SK-MEL-5 (cell line): ENCODE measurements around the gene LSM7. TPM values are rescaled to one million over a fixed set of nuclear protein-coding genes. Genes with fewer than 3 reads are reported as not detected.

ENCODE experiments used
- DNase-seq: peaks from one replicate; pipeline ENCODE4 v3.0.0-alpha.2; 2016; ENCODE audit warnings: low read depth, low spot score
- in situ Hi-C: cut with HindIII; loops from 2 replicates; pipeline ENCODE4 v1.10.0; 2016; ENCODE audit warnings: low sequenced_read_pairs, high pct_unique_total_duplicates, low pct_unique_long_range_greater_than_20kb
- polyA plus RNA-seq, 2 experiments: library from polyadenylated mRNA; depleted of rRNA; stranded (reverse); fragments of >200 nt; gene quantifications; 2 replicates each; pipeline ENCODE4 v1.2.3, GENCODE V29; 2015
- total RNA-seq: library from RNA; depleted of rRNA; stranded (reverse); fragments of >200 nt; shearing (Covaris generic); gene quantifications from 2 replicates; pipeline ENCODE4 v1.2.3, GENCODE V29; 2014; rRNA removed

Gene LSM7
- total RNA-seq: 121 and 128 TPM in 2 replicates
- 180 and 245 TPM in 2 replicates for polyA plus RNA-seq (2015; cell fraction: cytosol; rRNA removed)
- polyA plus RNA-seq (2015; cell fraction: nucleus; rRNA removed): 119 and 143 TPM in 2 replicates

- DNase-seq: peak; percentile 84
- in situ Hi-C loops: no loop called here
Observed at GRCh38 chr19:2328401-2329148, at the start of gene LSM7, which contains the start of gene SPPL2B. Gene LSM7, minus strand, starts transcription at chr19:2328586. Its CDS starts 20 bp downstream, at chr19:2328566. Gene SPPL2B, plus strand, starts transcription at chr19:2328684. Its CDS starts 26 bp downstream, at chr19:2328710.

GRCh38 chr19:2376784-2377519 is 48.6 kb upstream of the LSM7 start:
- DNase-seq: no peak
- in situ Hi-C loops: no loop called here

GRCh38 chr19:2375353-2376121 is 47.2 kb upstream of the LSM7 start:
- peak; percentile 16 for DNase-seq
- in situ Hi-C loops: no loop called here

GRCh38 chr19:2374808-2375207 is 46.4 kb upstream of the LSM7 start:
- DNase-seq: no peak
- in situ Hi-C loops: no loop called here

- peak; percentile 20 for DNase-seq
- in situ Hi-C loops: no loop called here
Observed at GRCh38 chr19:2372076-2372612, 43.8 kb upstream of the LSM7 start.

GRCh38 chr19:2371656-2372055 is 43.3 kb upstream of the LSM7 start:
- in situ Hi-C loops: no loop called here
- DNase-seq: no peak

- in situ Hi-C loops: no loop called here
- DNase-seq: peak; percentile 32
Observed at GRCh38 chr19:2365201-2365970, 37.0 kb upstream of the LSM7 start.

GRCh38 chr19:2363419-2363818 is 35.0 kb upstream of the LSM7 start:
- no peak for DNase-seq
- in situ Hi-C loops: no loop called here

GRCh38 chr19:2362970-2363300 is 34.5 kb upstream of the LSM7 start:
- no peak for DNase-seq
- in situ Hi-C loops: no loop called here

GRCh38 chr19:2362046-2362969 is 33.9 kb upstream of the LSM7 start:
- DNase-seq: no peak
- in situ Hi-C loops: no loop called here

GRCh38 chr19:2361246-2362045 is 33.1 kb upstream of the LSM7 start:
- no peak for DNase-seq
- in situ Hi-C loops: no loop called here

- no peak for DNase-seq
- in situ Hi-C loops: no loop called here
Observed at GRCh38 chr19:2360833-2361232, 32.4 kb upstream of the LSM7 start.

- in situ Hi-C loops: no loop called here
Observed at GRCh38 chr19:2359992-2360685, 31.8 kb upstream of the LSM7 start, which contains the start of gene TMPRSS9. Gene TMPRSS9, plus strand, starts transcription at chr19:2360265. Its CDS starts 29,521 bp downstream, at chr19:2389786.

GRCh38 chr19:2358548-2359173 is 30.3 kb upstream of the LSM7 start:
- in situ Hi-C loops: no loop called here
- no peak for DNase-seq

More at GRCh38 chr19:2359992-2360685, 31.8 kb upstream of the LSM7 start, which contains the start of gene TMPRSS9:
- DNase-seq: no peak
